Subcutaneous adipose tissue (tissue), 4 donors: ENCODE data around the gene ZNF639. TPM values are rescaled to one million over a fixed set of nuclear protein-coding genes. Genes with fewer than 3 reads are reported as not detected.

Experiments
- CTCF ChIP-seq: fragments of 450-650 bp; IDR thresholded peaks from one replicate; pipeline ENCODE4 v1.5.1; 2016; ENCODE audit warnings: low read depth, mild to moderate bottlenecking, control low read depth, antibody characterized with exemption, moderate library complexity
- total RNA-seq, 4 donors: library from RNA; depleted of rRNA; stranded (reverse); fragments of >200 nt; gene quantifications; one replicate each; pipeline ENCODE4 v1.1.0, GENCODE V29; 2016

ZNF639 gene
- total RNA-seq: 10 to 100 TPM; 36.5 to 46.5 (median 41.6) TPM

GRCh38 chr3:179322286-179323196, at the start of gene ZNF639:
Gene ZNF639, plus strand, starts transcription at chr3:179323031. Its CDS starts 5,263 bp downstream, at chr3:179328294.
- TF ChIP-seq CTCF: no peak

GRCh38 chr3:179276001-179276400, 46.8 kb upstream of the ZNF639 start:
- no peak for TF ChIP-seq CTCF

- no peak for TF ChIP-seq CTCF
Measured at GRCh38 chr3:179276743-179277142, 46.1 kb upstream of the ZNF639 start.

GRCh38 chr3:179278151-179278550, 44.7 kb upstream of the ZNF639 start:
- no peak for TF ChIP-seq CTCF

- no peak for TF ChIP-seq CTCF
Measured at GRCh38 chr3:179278932-179279693, 43.7 kb upstream of the ZNF639 start.

- no peak for TF ChIP-seq CTCF
Measured at GRCh38 chr3:179279837-179280236, 43.0 kb upstream of the ZNF639 start.

GRCh38 chr3:179281825-179282224, 41.0 kb upstream of the ZNF639 start:
- no peak for TF ChIP-seq CTCF
